Cardiac muscle cell (in vitro differentiated cells and primary cell): ENCODE results near the gene FOSL1. TPM values are rescaled to one million over a fixed set of nuclear protein-coding genes. Genes with fewer than 3 reads are reported as not detected.

ENCODE experiments used
- DNase-seq, 2 donors: peaks; one replicate each; pipeline versions ENCODE4 v3.0.0 to v3.0.0-alpha.2; 2010 to 2017; ENCODE audit warnings: low read depth in 1 of 2, low spot score in 1 of 2
- H3K27ac ChIP-seq: fragments of 200-600 bp; sonication (generic); 2 replicates; pipeline ENCODE4 v1.5.1; 2016
- H3K27me3 ChIP-seq: fragments of 200-600 bp; sonication (generic); 2 replicates; pipeline ENCODE4 v1.6.0; 2016; ENCODE audit warnings: control low read depth
- H3K36me3 ChIP-seq: fragments of 200-600 bp; sonication (generic); 2 replicates; pipeline ENCODE4 v1.5.1; 2016; ENCODE audit warnings: control low read depth
- H3K4me1 ChIP-seq: fragments of 200-600 bp; sonication (generic); 2 replicates; pipeline ENCODE4 v1.8.1; 2017; ENCODE audit warnings: low read depth, mild to moderate bottlenecking, mixed run types
- H3K4me3 ChIP-seq: fragments of 200-600 bp; sonication (generic); 2 replicates; pipeline ENCODE4 v1.5.1; 2016; ENCODE audit warnings: mild to moderate bottlenecking
- H3K9me3 ChIP-seq: fragments of 200-600 bp; sonication (generic); 2 replicates; pipeline ENCODE4 v1.5.1; 2017; ENCODE audit warnings: low read depth, mild to moderate bottlenecking, control low read depth
- polyA plus RNA-seq: library from polyadenylated mRNA; unstranded; fragments of >200 nt; fragmentation: Nextera tagmentation; extraction: Ambion mirVana; gene quantifications from 2 replicates; pipeline ENCODE4 v1.2.1, GENCODE V29; 2016
- total RNA-seq: library from RNA; depleted of rRNA; stranded (reverse); fragments of >200 nt; gene quantifications from 2 replicates; pipeline ENCODE4 v1.2.3, GENCODE V29; 2016
- TF ChIP-seq, protein P1 (sequence below): IDR thresholded peaks from 2 replicates; pipeline ENCODE4 v1.5.1; 2012; ENCODE audit warnings: low read depth, mild to moderate bottlenecking, low read length

The FOSL1 gene
- total and polyA plus RNA-seq, 2 experiments from 2014 or later: 0.21 to 0.60 TPM

DNA sequence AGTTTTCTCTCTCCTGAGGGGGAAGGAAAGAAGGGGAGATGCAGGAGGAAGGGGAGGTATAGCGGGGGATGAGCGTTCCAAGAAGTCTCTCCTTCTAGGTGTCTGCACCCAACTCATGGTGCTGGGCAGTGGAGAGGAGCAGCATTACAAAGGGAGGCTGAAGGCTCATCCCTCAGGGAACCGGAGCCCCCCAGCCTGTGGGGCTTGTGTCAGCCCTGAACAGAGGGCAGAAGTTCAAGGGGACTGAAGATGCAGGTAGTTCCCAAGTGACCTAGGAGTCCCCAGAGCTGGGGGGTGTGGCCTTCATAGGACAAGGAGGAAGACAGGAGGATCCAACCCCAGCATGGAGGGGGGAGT is 16.9 kb upstream of the FOSL1 start:
- H3K27ac ChIP-seq: no peak overlapping the region
- H3K9me3 ChIP-seq: no peaks in the 10 kb centered on the region
- DNase-seq: no peak
- TF ChIP-seq, protein P1, sequence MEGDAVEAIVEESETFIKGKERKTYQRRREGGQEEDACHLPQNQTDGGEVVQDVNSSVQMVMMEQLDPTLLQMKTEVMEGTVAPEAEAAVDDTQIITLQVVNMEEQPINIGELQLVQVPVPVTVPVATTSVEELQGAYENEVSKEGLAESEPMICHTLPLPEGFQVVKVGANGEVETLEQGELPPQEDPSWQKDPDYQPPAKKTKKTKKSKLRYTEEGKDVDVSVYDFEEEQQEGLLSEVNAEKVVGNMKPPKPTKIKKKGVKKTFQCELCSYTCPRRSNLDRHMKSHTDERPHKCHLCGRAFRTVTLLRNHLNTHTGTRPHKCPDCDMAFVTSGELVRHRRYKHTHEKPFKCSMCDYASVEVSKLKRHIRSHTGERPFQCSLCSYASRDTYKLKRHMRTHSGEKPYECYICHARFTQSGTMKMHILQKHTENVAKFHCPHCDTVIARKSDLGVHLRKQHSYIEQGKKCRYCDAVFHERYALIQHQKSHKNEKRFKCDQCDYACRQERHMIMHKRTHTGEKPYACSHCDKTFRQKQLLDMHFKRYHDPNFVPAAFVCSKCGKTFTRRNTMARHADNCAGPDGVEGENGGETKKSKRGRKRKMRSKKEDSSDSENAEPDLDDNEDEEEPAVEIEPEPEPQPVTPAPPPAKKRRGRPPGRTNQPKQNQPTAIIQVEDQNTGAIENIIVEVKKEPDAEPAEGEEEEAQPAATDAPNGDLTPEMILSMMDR: no peak
- peaks cover 3% of the 10 kb centered on the region for H3K36me3 ChIP-seq
- H3K4me3 ChIP-seq: no peak overlapping the region
- no peaks in the 10 kb centered on the region for H3K27me3 ChIP-seq
- H3K4me1 ChIP-seq: peaks cover 4% of the 10 kb centered on the region

DNA sequence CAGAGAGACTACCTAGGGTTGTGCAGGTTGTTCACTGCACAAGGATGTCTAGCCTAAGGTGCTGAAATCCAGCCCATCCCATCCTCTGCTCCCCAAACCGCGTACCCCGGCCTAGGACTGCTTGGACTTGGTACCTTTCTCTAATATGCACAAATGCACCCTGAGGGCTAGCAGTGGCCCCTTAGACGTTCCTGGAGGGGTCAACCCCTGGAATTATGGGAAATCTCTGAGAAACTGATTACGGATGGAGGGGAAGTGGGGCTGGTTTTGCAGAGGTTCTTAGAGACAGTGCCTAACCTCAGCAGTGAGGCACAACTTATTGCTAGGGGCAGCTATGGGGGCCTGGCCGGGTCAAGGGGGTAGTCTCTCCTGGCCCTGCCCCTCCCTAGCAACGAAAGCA is 16.2 kb upstream of the FOSL1 start:
- Histone ChIP-seq H3K36me3 (peaks cover 3% of the 10 kb centered on the region), H3K27ac (no peak overlapping the region), H3K4me1 (peaks cover 4% of the 10 kb centered on the region), H3K9me3 (no peaks in the 10 kb centered on the region), H3K27me3 (no peaks in the 10 kb centered on the region), H3K4me3 (no peak overlapping the region)
- no peak for DNase-seq
- TF ChIP-seq, protein P1: no peak

DNA sequence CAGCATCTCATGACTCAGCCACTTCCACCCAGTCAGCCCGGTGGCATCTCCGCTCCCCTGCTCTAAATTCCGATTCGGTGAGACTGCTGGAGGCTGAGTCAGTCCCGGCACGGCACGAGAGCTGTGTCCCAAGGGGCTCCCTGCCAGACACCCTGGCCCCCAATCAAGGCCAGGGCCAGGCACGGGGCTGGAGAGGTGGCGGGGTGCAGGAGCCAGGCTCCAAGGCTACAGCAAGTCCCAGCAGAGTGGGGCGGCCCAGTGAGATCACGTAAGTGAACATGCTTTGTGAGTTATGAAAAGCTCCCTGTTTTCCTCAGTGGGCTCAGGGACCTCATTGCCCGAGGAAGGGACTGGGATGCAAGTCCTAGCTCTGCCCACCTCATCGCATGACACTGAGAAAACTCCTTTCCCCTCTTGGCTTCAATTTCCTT is 15.6 kb upstream of the FOSL1 start:
- Histone ChIP-seq H3K4me1 (peaks cover 4% of the 10 kb centered on the region), H3K9me3 (no peaks in the 10 kb centered on the region), H3K27me3 (no peaks in the 10 kb centered on the region), H3K36me3 (no peaks in the 10 kb centered on the region), H3K4me3 (no peak overlapping the region), H3K27ac (peak overlapping the region; percentile 10)
- TF ChIP-seq, protein P1: no peak
- DNase-seq: peak in 1 of 2 donors; percentile 96

DNA sequence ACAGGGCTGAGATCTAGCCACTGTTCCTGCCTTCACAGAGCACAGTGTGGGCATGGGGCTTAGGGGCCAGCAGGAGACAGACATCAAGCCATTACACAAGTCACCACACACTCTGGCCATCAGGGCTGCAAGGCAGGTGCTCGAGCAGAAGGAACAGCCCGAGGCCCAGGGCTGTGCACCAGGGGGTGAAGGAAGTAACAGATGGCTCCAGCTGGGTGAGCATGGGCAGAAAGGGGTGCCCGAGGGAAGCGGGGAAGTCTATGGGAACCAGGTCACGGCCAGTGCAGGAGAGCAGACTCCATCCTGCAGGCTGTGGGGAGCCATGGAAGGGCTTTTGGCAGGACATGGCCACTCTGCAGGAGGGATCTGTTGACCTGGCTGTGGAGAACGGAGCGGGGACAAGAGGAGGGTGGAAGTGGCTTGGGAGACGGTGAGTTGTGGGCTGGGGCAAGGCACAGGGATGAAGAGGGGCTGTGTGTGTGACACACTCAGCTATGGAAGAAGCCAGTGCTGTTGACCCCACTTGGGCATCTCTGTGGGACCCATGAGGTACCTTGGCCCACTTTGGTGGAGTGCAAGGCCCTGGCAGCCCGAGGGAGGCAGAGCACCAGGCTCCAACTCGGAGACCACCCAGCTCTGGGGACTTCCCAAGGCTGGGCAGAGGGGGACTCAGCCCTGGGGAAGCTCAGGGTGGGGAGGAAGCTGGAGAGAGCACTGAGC is 15.1 kb upstream of the FOSL1 start:
- Histone ChIP-seq H3K4me3 (no peak overlapping the region), H3K36me3 (no peaks in the 10 kb centered on the region), H3K9me3 (no peaks in the 10 kb centered on the region), H3K27me3 (no peaks in the 10 kb centered on the region), H3K4me1 (peaks cover 4% of the 10 kb centered on the region), H3K27ac (peak overlapping the region; percentile 10)
- TF ChIP-seq, protein P1: no peak
- no peak for DNase-seq

DNA sequence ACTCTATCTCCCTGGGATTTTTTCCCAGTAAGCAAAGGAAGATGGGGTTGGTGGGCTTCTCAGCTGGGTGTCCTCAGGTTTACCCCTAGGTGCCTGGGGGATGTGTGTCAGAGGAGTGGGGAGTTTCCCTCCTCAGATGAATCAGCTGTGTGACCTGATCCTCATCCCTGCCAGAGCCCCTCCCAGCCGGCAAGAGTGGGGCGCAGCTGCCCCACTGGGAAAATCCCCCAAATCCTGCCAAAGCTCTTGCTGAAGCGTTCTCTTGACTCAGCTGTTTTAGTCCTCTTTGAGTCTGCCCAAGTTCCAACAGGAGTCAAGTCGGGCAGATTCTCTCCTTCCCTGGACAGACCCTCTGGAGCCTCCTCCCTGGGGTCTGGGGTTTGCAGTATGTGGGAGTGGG is 12.7 kb upstream of the FOSL1 start:
- H3K9me3 ChIP-seq: no peaks in the 10 kb centered on the region
- H3K36me3 ChIP-seq: no peaks in the 10 kb centered on the region
- no peak overlapping the region for H3K4me3 ChIP-seq
- no peak for DNase-seq
- H3K4me1 ChIP-seq: no peaks in the 10 kb centered on the region
- peaks cover 13% of the 10 kb centered on the region for H3K27me3 ChIP-seq
- TF ChIP-seq, protein P1: no peak
- no peak overlapping the region for H3K27ac ChIP-seq
